GM12891 (cell line): ENCODE data around the gene TELO2.

Experiments used
- POLR2AphosphoS5 ChIP-seq: IDR thresholded peaks from 2 replicates; pipeline ENCODE4 v1.6.1; 2011; ENCODE audit warnings: low read depth, low read length, control low read depth
- POU2F2 ChIP-seq: IDR thresholded peaks from 2 replicates; pipeline ENCODE4 v1.6.1; 2011; ENCODE audit warnings: low read depth, mild to moderate bottlenecking, control low read depth, low read length, moderate library complexity

DNA sequence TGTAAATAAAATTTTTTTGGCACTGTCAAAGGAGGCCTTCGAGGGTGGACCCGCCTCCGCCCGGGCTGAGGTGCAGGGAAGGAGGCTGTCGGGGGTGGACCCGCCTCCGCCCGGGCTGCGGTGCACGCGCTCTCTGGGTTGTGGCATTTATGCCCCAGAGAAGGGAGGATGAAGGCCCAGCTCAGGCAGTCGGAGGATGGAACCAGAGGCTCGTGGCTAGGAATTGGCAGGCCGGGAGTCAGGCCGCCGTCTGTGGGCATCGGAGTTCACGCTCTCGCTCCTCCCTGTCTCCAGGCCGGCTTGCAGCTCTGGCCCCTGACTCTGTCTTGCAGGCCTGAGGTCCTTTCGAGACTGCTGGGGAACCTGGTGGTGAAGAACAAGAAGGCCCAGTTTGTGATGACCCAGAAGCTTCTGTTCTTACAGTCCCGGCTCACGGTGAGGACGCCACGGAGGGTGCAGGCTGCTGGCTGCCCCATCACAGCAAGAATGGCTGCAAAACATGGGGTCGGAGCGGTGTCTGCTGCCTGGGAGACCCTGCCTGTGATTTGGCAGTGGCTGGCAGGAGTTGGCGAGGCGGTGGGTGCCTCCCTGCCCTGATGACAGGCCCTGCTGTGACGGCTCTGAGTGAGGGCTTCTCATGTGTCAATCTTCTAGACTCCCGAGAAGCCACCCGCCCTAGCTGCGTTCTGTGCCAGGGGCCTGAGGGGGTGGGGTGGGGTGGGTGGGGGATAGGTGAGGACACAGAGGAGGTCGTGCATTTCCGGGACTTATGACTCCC, 5.9 kb downstream of the TELO2 start:
- no peak for TF ChIP-seq POLR2AphosphoS5
- TF ChIP-seq POU2F2, result no peak
